Neural progenitor cell (in vitro differentiated cells): ENCODE results near the gene CAMK1G.

ENCODE experiments used
- CTCF ChIP-seq: fragments of 200-600 bp; sonication (generic); IDR thresholded peaks from 2 replicates; pipeline ENCODE4 v1.5.1; 2017; ENCODE audit warnings: antibody characterized with exemption, mild to moderate bottlenecking
- EZH2 ChIP-seq: fragments of 200-600 bp; sonication (generic); IDR thresholded peaks from 2 replicates; pipeline ENCODE4 v1.6.1; 2017; ENCODE audit warnings: antibody characterized with exemption, mild to moderate bottlenecking, moderate library complexity

GRCh38 chr1:209595599-209596285 lies 12.2 kb downstream of the CAMK1G start:
- TF ChIP-seq CTCF (no peak), EZH2 (no peak)
